ENCODE results near the gene G6PC2. TPM values are rescaled to one million over a fixed set of nuclear protein-coding genes. Genes with fewer than 3 reads are reported as not detected.

Gene G6PC2
- total and polyA plus RNA-seq, 2 of the 8 experiments (the other 6 are each of a cell fraction or from before 2014, with no cell fraction given) = not detected

DNA sequence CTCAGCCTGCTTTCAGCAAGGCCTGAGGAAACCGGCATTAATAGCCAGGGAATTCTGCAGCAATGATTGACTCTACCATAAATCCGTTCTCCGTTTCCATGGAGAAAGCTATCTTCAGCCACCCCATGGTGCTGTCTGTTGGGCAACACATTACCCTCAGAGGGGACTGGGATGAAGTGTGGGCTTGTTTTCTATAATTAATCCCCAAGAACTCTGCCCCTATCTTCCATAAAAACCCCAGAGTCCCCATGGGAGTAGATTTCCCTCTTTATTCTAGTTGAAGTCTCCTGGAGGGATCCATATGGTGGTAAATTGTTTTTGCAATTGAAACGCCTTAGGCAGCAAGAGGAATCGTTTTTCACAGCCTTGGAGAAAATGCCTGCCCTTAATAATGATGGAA, 9.2 kb downstream of the G6PC2 start (continued):
- TF ChIP-seq, protein P1, sequence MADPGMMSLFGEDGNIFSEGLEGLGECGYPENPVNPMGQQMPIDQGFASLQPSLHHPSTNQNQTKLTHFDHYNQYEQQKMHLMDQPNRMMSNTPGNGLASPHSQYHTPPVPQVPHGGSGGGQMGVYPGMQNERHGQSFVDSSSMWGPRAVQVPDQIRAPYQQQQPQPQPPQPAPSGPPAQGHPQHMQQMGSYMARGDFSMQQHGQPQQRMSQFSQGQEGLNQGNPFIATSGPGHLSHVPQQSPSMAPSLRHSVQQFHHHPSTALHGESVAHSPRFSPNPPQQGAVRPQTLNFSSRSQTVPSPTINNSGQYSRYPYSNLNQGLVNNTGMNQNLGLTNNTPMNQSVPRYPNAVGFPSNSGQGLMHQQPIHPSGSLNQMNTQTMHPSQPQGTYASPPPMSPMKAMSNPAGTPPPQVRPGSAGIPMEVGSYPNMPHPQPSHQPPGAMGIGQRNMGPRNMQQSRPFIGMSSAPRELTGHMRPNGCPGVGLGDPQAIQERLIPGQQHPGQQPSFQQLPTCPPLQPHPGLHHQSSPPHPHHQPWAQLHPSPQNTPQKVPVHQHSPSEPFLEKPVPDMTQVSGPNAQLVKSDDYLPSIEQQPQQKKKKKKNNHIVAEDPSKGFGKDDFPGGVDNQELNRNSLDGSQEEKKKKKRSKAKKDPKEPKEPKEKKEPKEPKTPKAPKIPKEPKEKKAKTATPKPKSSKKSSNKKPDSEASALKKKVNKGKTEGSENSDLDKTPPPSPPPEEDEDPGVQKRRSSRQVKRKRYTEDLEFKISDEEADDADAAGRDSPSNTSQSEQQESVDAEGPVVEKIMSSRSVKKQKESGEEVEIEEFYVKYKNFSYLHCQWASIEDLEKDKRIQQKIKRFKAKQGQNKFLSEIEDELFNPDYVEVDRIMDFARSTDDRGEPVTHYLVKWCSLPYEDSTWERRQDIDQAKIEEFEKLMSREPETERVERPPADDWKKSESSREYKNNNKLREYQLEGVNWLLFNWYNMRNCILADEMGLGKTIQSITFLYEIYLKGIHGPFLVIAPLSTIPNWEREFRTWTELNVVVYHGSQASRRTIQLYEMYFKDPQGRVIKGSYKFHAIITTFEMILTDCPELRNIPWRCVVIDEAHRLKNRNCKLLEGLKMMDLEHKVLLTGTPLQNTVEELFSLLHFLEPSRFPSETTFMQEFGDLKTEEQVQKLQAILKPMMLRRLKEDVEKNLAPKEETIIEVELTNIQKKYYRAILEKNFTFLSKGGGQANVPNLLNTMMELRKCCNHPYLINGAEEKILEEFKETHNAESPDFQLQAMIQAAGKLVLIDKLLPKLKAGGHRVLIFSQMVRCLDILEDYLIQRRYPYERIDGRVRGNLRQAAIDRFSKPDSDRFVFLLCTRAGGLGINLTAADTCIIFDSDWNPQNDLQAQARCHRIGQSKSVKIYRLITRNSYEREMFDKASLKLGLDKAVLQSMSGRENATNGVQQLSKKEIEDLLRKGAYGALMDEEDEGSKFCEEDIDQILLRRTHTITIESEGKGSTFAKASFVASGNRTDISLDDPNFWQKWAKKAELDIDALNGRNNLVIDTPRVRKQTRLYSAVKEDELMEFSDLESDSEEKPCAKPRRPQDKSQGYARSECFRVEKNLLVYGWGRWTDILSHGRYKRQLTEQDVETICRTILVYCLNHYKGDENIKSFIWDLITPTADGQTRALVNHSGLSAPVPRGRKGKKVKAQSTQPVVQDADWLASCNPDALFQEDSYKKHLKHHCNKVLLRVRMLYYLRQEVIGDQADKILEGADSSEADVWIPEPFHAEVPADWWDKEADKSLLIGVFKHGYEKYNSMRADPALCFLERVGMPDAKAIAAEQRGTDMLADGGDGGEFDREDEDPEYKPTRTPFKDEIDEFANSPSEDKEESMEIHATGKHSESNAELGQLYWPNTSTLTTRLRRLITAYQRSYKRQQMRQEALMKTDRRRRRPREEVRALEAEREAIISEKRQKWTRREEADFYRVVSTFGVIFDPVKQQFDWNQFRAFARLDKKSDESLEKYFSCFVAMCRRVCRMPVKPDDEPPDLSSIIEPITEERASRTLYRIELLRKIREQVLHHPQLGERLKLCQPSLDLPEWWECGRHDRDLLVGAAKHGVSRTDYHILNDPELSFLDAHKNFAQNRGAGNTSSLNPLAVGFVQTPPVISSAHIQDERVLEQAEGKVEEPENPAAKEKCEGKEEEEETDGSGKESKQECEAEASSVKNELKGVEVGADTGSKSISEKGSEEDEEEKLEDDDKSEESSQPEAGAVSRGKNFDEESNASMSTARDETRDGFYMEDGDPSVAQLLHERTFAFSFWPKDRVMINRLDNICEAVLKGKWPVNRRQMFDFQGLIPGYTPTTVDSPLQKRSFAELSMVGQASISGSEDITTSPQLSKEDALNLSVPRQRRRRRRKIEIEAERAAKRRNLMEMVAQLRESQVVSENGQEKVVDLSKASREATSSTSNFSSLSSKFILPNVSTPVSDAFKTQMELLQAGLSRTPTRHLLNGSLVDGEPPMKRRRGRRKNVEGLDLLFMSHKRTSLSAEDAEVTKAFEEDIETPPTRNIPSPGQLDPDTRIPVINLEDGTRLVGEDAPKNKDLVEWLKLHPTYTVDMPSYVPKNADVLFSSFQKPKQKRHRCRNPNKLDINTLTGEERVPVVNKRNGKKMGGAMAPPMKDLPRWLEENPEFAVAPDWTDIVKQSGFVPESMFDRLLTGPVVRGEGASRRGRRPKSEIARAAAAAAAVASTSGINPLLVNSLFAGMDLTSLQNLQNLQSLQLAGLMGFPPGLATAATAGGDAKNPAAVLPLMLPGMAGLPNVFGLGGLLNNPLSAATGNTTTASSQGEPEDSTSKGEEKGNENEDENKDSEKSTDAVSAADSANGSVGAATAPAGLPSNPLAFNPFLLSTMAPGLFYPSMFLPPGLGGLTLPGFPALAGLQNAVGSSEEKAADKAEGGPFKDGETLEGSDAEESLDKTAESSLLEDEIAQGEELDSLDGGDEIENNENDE (IDR thresholded peaks at IDR 0.05; ENCODE audit: insufficient replicate concordance, low read length) = no peak
- TF ChIP-seq POLR2A (IDR thresholded peaks at IDR 0.05; ENCODE audit: control extremely low read depth in 1 of 2, low read depth in 2 of 2, low read length in 2 of 2) (no peak), SIRT6 (IDR thresholded peaks at IDR 0.05; ENCODE audit: low read length) (no peak), CHD2 (IDR thresholded peaks at IDR 0.05; ENCODE audit: low read length) (no peak), CBX8 (IDR thresholded peaks at IDR 0.05; ENCODE audit: borderline replicate concordance, low read depth, low read length) (no peak), POU5F1 (IDR thresholded peaks at IDR 0.05; ENCODE audit: low read depth, low read length) (no peak), YY1 (IDR thresholded peaks at IDR 0.05; ENCODE audit: low read depth, low read length) (no peak), SP2 (IDR thresholded peaks at IDR 0.05; ENCODE audit: low read length) (no peak)
- TF ChIP-seq, protein P2, sequence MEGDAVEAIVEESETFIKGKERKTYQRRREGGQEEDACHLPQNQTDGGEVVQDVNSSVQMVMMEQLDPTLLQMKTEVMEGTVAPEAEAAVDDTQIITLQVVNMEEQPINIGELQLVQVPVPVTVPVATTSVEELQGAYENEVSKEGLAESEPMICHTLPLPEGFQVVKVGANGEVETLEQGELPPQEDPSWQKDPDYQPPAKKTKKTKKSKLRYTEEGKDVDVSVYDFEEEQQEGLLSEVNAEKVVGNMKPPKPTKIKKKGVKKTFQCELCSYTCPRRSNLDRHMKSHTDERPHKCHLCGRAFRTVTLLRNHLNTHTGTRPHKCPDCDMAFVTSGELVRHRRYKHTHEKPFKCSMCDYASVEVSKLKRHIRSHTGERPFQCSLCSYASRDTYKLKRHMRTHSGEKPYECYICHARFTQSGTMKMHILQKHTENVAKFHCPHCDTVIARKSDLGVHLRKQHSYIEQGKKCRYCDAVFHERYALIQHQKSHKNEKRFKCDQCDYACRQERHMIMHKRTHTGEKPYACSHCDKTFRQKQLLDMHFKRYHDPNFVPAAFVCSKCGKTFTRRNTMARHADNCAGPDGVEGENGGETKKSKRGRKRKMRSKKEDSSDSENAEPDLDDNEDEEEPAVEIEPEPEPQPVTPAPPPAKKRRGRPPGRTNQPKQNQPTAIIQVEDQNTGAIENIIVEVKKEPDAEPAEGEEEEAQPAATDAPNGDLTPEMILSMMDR (IDR thresholded peaks at IDR 0.05; ENCODE audit: control extremely low read depth in 1 of 3, insufficient read depth in 1 of 3, low read depth in 1 of 3, low read length in 3 of 3) = no peak
